D721Med (cell line): ENCODE measurements around the gene CSRP3.

Experiments used
- DNase-seq: peaks from one replicate; pipeline ENCODE4 v3.0.0; 2011; ENCODE audit warnings: low spot score; ENCODE audit not compliant: insufficient read length
- FAIRE-seq: peaks from 2 replicates; lab custom pipeline; 2011; peaks lifted over from hg19 to GRCh38; lab: Jason Lieb, UNC
- TF ChIP-seq, protein P1 (sequence below): IDR thresholded peaks from 2 replicates; pipeline ENCODE4 v1.5.1; 2012; ENCODE audit warnings: mild to moderate bottlenecking, control low read depth; ENCODE audit not compliant: insufficient read depth; ENCODE audit errors: missing control alignments

The CSRP3 gene

DNA sequence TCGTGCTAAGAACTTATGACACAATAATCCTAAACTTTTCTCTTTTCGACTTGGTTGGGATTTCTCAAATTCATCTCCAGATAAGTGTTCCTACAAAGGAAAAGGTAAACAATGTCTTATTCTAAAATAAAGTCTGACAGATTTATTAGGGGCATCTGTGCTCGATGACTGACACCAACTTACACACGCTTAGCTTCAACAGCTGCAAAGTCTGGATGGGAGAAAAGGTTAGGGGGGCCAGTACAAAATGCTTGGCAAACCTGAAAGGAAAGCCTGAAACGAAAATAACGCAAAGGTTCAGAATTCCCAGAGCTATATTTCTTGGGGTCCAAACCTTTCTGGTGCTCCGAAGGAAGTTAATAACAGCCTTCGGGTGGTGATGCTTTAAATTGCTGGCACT, 35.6 kb upstream of the CSRP3 start:
- TF ChIP-seq, protein P1, sequence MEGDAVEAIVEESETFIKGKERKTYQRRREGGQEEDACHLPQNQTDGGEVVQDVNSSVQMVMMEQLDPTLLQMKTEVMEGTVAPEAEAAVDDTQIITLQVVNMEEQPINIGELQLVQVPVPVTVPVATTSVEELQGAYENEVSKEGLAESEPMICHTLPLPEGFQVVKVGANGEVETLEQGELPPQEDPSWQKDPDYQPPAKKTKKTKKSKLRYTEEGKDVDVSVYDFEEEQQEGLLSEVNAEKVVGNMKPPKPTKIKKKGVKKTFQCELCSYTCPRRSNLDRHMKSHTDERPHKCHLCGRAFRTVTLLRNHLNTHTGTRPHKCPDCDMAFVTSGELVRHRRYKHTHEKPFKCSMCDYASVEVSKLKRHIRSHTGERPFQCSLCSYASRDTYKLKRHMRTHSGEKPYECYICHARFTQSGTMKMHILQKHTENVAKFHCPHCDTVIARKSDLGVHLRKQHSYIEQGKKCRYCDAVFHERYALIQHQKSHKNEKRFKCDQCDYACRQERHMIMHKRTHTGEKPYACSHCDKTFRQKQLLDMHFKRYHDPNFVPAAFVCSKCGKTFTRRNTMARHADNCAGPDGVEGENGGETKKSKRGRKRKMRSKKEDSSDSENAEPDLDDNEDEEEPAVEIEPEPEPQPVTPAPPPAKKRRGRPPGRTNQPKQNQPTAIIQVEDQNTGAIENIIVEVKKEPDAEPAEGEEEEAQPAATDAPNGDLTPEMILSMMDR = no peak
- FAIRE-seq (no peak), DNase-seq (no peak)

DNA sequence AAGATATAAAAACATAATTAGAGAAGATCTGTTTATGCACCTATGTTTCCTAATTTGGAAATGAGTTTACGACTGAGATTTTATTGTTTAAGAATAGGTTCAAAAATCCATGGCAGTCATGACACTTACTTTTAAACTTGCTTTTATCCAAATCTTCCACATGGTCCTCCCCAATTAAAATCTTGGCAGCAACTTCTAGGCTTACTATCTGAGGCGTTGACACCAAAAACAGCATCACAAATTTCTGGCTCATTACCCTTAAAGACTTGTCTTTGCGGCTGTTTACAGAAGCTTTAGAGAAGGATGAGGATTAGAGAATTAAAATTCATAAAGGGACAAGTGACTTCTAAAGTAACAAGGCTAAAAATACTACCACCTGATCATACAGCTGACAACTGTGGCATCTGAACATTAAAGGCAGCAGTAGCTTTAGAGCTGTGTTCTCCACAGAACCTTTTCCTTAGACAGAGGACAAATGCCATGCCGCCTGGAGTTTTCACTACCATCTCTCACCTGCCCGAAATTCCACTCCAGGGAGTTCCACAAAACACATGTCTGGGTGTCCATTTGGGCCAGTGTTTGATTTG, 32.5 kb upstream of the CSRP3 start:
- DNase-seq = no peak
- TF ChIP-seq, protein P1 = no peak
- no peak for FAIRE-seq

DNA sequence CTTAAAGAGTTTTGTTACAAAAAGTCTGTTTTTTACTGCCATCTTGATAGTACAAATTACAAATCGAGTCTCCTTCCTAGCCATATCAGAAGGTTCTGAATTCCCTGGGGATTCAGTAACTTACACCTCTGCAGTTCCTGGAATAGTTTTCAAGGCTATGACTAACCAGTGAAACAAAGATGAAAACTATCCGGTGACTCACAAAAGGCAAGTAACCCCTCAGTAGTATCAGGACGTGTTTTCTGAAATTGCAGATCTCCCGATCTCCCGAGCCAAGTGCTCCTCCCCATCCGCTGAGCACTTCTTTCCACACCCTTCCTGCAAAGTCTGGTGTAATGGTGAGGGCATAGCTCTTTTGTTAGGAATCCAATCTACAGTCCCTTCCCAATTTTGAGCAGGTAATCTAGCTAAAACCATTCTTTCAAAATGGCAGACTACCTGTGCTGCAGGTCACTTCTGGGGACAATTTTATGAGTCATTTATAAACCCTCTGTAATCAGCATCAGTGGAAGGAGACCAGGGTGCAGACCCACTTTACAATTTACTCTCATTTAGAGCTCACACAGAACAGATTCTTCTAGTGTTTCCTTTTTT, 31.2 kb upstream of the CSRP3 start:
- no peak for DNase-seq
- FAIRE-seq = no peak
- TF ChIP-seq, protein P1 = no peak

DNA sequence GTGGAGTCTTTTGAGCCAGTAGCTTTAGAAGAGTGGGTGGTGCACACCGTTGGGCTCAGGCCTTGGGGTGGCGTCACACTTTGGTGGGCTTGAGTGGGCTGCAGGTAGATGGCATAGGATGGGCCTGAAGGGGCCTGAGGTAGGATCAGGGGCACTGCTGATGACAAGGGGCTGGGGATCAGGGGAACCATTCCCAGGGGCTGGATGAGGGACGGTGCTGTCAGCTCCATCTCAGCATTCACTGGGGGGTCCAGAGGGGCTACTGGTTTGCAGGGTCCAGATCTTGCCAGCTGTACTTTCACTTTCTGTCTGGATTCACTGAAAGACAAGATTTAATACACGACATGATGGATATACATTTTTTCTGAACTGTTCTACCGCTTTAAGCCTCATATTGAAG, 27.9 kb upstream of the CSRP3 start:
- FAIRE-seq (no peak), DNase-seq (no peak)
- TF ChIP-seq, protein P1 = no peak

DNA sequence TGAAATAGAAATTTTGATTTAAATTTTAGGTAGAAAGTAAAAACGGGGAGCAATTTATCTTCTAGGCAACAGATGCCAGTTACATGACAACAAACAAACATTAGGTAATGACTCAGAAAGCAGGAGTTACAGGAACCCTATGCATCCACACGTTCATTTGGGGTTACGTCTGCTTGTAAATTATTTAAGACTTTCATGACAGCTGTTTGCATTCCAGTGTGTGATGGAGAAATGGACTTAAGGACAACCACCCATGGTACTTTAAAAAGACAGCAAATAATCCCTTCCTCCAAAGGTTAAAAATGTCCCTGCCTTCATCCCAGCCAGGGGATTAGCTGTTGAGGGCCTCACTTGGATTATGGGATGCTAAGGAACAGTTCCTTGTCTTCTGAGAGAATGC, 27.2 kb upstream of the CSRP3 start:
- DNase-seq = no peak
- no peak for FAIRE-seq
- TF ChIP-seq, protein P1 = no peak

DNA sequence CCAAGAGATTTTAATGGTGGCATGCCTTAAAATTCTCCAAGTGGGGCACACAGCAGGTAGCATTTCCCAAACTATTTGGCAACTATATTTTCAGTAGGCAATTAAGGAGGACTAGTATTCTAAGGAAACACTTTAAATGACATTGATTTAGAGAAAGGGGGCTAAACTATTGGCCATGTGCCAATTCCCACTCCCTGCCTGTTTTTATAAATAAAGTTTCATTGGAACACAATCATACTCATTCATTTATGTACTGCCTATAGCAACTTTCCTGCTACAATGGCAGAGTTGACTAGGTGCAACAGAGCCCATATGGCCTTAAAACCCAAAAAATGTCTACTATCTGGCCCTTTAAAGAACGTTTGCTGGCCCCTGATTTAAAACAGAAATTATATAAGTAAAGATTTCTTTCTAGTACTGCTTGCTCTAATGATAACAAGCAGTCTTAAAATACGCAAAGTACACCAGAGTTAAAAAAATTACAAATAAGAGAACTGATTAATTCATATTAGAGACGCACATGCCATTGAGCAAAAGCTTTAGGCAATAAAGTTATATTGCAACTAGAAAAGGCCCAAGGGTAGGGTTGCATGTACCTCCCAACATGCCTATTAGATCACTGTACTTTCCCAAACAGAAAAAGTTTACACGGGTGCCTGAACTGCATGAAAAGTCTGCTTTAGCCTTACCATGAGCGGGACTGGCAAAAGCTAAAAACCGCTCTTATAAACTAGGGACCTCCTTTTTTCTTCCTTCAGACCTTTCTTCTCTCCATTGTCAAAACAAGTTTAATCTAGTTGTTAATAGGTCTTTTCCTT, 24.8 kb upstream of the CSRP3 start:
- FAIRE-seq (no peak), DNase-seq (no peak)
- TF ChIP-seq, protein P1 = no peak
